ENCODE data around the gene G6PD. TPM values are rescaled to one million over a fixed set of nuclear protein-coding genes. Genes with fewer than 3 reads are reported as not detected.
A peak's percentile ranks its signal among the peaks of the same experiment; 100 is the strongest.

Gene G6PD
- total RNA-seq, 1 experiment from 2014 or later, result 68.7 TPM

- Mint-ChIP-seq H3K9me3 (peaks cover 45 to 48% of the 10 kb centered on the region in 2 experiments), H3K27ac (peak overlapping the region; percentile 94 to 99 (median 95); a peak in 6 of 7 replicates), H3K36me3 (ENCODE audit: insufficient read depth in 1 of 3, low read depth in 3 of 3) (peaks cover 3 to 7% (median 6%) of the 10 kb centered on the region in 3 experiments; a peak in 4 of 7 replicates), H3K4me1 (peaks cover 14 to 17% of the 10 kb centered on the region in 2 experiments), H3K27me3 (ENCODE audit: low read depth) (peaks cover 18% of the 10 kb centered on the region), H3K4me3 (peak overlapping the region; percentile 60 to 82)
- no peak overlapping the region for H3K4ac ChIP-seq (ENCODE audit: low read depth, low read length)
- H3K9ac ChIP-seq (ENCODE audit: extremely low read depth, insufficient read length, low read length), result peak overlapping the region; percentile 11
- no peak overlapping the region for H3K14ac ChIP-seq (ENCODE audit: insufficient read depth, low read length)
- H3K23me2 ChIP-seq (ENCODE audit: insufficient read length, low read depth, low read length, poor library complexity, severe bottlenecking), result peaks cover 15% of the 10 kb centered on the region
- WGBS (ENCODE audit: extremely low coverage, insufficient read length, low lambda C conversion rate), result no CpG with 5 or more reads among the region's 19 CpGs
- no peak overlapping the region for H2AK5ac ChIP-seq (ENCODE audit: insufficient read length, low read length)
- H2BK12ac ChIP-seq (ENCODE audit: insufficient read length, low read depth, low read length), result no peak overlapping the region
- peaks cover 13% of the 10 kb centered on the region for H3K9me3 ChIP-seq (ENCODE audit: control insufficient read depth, low read depth, low read length)
- no peaks in the 10 kb centered on the region for H3K4me1 ChIP-seq (ENCODE audit: insufficient read depth, low read length)
- H2BK5ac ChIP-seq (ENCODE audit: insufficient read length, low read length), result no peak overlapping the region
- TF ChIP-seq CTCF (conservative IDR thresholded peaks at IDR 0.05), result no peak
- peak overlapping the region; percentile 71 for H3K4me2 ChIP-seq (ENCODE audit: insufficient read depth, insufficient read length, low read length)
- no peaks in the 10 kb centered on the region for H4K20me1 ChIP-seq (ENCODE audit: control insufficient read depth, insufficient read depth, insufficient read length)
- no peaks in the 10 kb centered on the region for H3K79me2 ChIP-seq (ENCODE audit: insufficient read depth, low read length)
- peak overlapping the region; percentile 33 for H3K27ac ChIP-seq (ENCODE audit: insufficient read length, low read depth, low read length)
- H3K18ac ChIP-seq (ENCODE audit: insufficient read length, low read depth, low read length), result peak overlapping the region; percentile 68
- H2BK20ac ChIP-seq (ENCODE audit: low read depth, low read length, poor library complexity, severe bottlenecking), result no peak overlapping the region
- no peak overlapping the region for H4K5ac ChIP-seq (ENCODE audit: insufficient read length, low read depth, low read length)
- H2BK120ac ChIP-seq (ENCODE audit: low read depth, low read length, poor library complexity, severe bottlenecking), result no peak overlapping the region
- H3K79me1 ChIP-seq (ENCODE audit: insufficient read depth, low read depth, low read length, poor library complexity, severe bottlenecking), result no peaks in the 10 kb centered on the region
- no peak overlapping the region for H3K23ac ChIP-seq (ENCODE audit: insufficient read length, low read depth, low read length)
- no peaks in the 10 kb centered on the region; the same call in 1 of the 2 replicates for H3K27me3 ChIP-seq (ENCODE audit: insufficient read depth, low read length)
- H4K91ac ChIP-seq (ENCODE audit: insufficient read length, low read depth, low read length), result no peak overlapping the region
- no peak overlapping the region for H2BK15ac ChIP-seq (ENCODE audit: low read depth, low read length)
- no peak overlapping the region for H3K56ac ChIP-seq (ENCODE audit: insufficient read length, low read depth, low read length)
- no peak overlapping the region for H4K8ac ChIP-seq (replicated peaks; ENCODE audit: insufficient read length, low read depth, low read length)
- peak; percentile 59 for DNase-seq
- no peak overlapping the region for H3T11ph ChIP-seq (ENCODE audit: low read length)
- no peak overlapping the region for H2AFZ ChIP-seq (ENCODE audit: low read length)
Observed at GRCh38 chrX:154516656-154517100, 30.0 kb downstream of the G6PD start.

Data from H9 (cell line).